GM18505 (cell line): Measurements from ENCODE around the gene RASSF3.
"Not testable (repeated sequence)": the region's sequence is repeated elsewhere in the genome, so short reads cannot be mapped to it uniquely, and the experiment has no call there.

ENCODE experiments used
- ATAC-seq: cut with Tn5 transposase; IDR thresholded peaks from one replicate; pipeline ENCODE4 v1.9.1; 2021; ENCODE audit not compliant: unreplicated experiment
- POLR2A ChIP-seq: IDR thresholded peaks from 4 replicates; pipeline ENCODE4 v1.6.1; 2011; ENCODE audit warnings: borderline replicate concordance; ENCODE audit not compliant: insufficient read depth, insufficient read length; ENCODE audit errors: extremely low read depth

RASSF3 gene

GRCh38 chr12:64611341-64612284, 1.3 kb downstream of the RASSF3 start:
- TF ChIP-seq POLR2A, result peak; percentile 52
- no peak for ATAC-seq

- TF ChIP-seq POLR2A, result no peak
- no peak for ATAC-seq
These were observed 2.5 kb downstream of the RASSF3 start for GRCh38 chr12:64612843-64613242.

- not testable (repeated sequence) for ATAC-seq
These were observed 3.6 kb downstream of the RASSF3 start for GRCh38 chr12:64613775-64614398.

GRCh38 chr12:64616201-64616600, 5.9 kb downstream of the RASSF3 start:
- no peak for ATAC-seq
- no peak for TF ChIP-seq POLR2A

- TF ChIP-seq POLR2A, result no peak
- peak; percentile 34 for ATAC-seq
These were observed 8.8 kb downstream of the RASSF3 start for GRCh38 chr12:64618953-64619590.

GRCh38 chr12:64621257-64621942, 11.1 kb downstream of the RASSF3 start:
- no peak for TF ChIP-seq POLR2A
- peak; percentile 72 for ATAC-seq

- TF ChIP-seq POLR2A, result no peak
- ATAC-seq, result no peak
These were observed 13.7 kb downstream of the RASSF3 start for GRCh38 chr12:64624035-64624434.

GRCh38 chr12:64625243-64626077, 15.2 kb downstream of the RASSF3 start:
- TF ChIP-seq POLR2A, result no peak
- ATAC-seq, result peak; percentile 42

GRCh38 chr12:64626588-64626987, 16.3 kb downstream of the RASSF3 start:
- not testable (repeated sequence) for ATAC-seq

GRCh38 chr12:64627771-64628170, 17.5 kb downstream of the RASSF3 start:
- ATAC-seq, result no peak
- TF ChIP-seq POLR2A, result no peak

- no peak for ATAC-seq
- TF ChIP-seq POLR2A, result no peak
These were observed 20.9 kb downstream of the RASSF3 start for GRCh38 chr12:64631197-64631596.
